H9 (cell line): Measurements from ENCODE around the gene CCDC69. TPM values are rescaled to one million over a fixed set of nuclear protein-coding genes. Genes with fewer than 3 reads are reported as not detected.

Experiments
- DNase-seq: peaks from one replicate; pipeline ENCODE4 v3.0.0-alpha.2; 2017
- H2AFZ ChIP-seq: one replicate; pipeline ENCODE4 v1.6.1; 2013; ENCODE audit warnings: mild to moderate bottlenecking, low read length, control low read depth, moderate library complexity
- H2AK5ac ChIP-seq: 2 replicates; pipeline ENCODE4 v1.6.1; 2013; ENCODE audit warnings: low read length, control low read depth, mixed read lengths; ENCODE audit not compliant: insufficient read length
- H2BK120ac ChIP-seq: one replicate; pipeline ENCODE4 v1.6.1; 2013; ENCODE audit warnings: low read depth, mild to moderate bottlenecking, low read length, control low read depth, inconsistent platforms; ENCODE audit not compliant: poor library complexity, severe bottlenecking
- H2BK12ac ChIP-seq: 2 replicates; pipeline ENCODE4 v1.6.1; 2013; ENCODE audit warnings: low read length, control low read depth, mixed read lengths, low read depth; ENCODE audit not compliant: insufficient read length
- H2BK15ac ChIP-seq: 2 replicates; pipeline ENCODE4 v1.6.1; 2013; ENCODE audit warnings: low read depth, low read length, control low read depth
- H2BK20ac ChIP-seq: one replicate; pipeline ENCODE4 v1.6.1; 2013; ENCODE audit warnings: low read depth, mild to moderate bottlenecking, low read length, control low read depth, inconsistent platforms; ENCODE audit not compliant: poor library complexity, severe bottlenecking
- H2BK5ac ChIP-seq: 2 replicates; pipeline ENCODE4 v1.6.1; 2013; ENCODE audit warnings: low read length, control low read depth, mixed read lengths; ENCODE audit not compliant: insufficient read length
- H3K14ac ChIP-seq: 2 replicates; pipeline ENCODE4 v1.6.1; 2013; ENCODE audit warnings: low read length, control low read depth; ENCODE audit not compliant: insufficient read depth
- H3K18ac ChIP-seq: 2 replicates; pipeline ENCODE4 v1.6.1; 2013; ENCODE audit warnings: low read depth, mild to moderate bottlenecking, mixed read lengths, low read length, control low read depth; ENCODE audit not compliant: insufficient read length
- H3K23ac ChIP-seq: 2 replicates; pipeline ENCODE4 v1.6.1; 2013; ENCODE audit warnings: low read length, control low read depth, mixed read lengths, low read depth; ENCODE audit not compliant: insufficient read length
- H3K23me2 ChIP-seq: 2 replicates; pipeline ENCODE4 v1.6.1; 2013; ENCODE audit warnings: low read depth, mild to moderate bottlenecking, mixed read lengths, low read length, control low read depth; ENCODE audit not compliant: insufficient read length, poor library complexity, severe bottlenecking
- H3K27ac ChIP-seq: 2 replicates; pipeline ENCODE4 v1.5.1; 2013; ENCODE audit warnings: low read length, control low read depth, mixed read lengths, low read depth; ENCODE audit not compliant: insufficient read length
- H3K27me3 ChIP-seq: 2 replicates; pipeline ENCODE4 v1.6.1; 2013; ENCODE audit warnings: low read length, control low read depth, inconsistent platforms; ENCODE audit not compliant: insufficient read depth
- H3K4ac ChIP-seq: 2 replicates; pipeline ENCODE4 v1.6.1; 2013; ENCODE audit warnings: low read depth, mild to moderate bottlenecking, control low read depth, inconsistent platforms, low read length, moderate library complexity
- H3K4me1 ChIP-seq: 2 replicates; pipeline ENCODE4 v1.6.1; 2013; ENCODE audit warnings: low read length, control low read depth, inconsistent platforms; ENCODE audit not compliant: insufficient read depth
- H3K4me2 ChIP-seq: 2 replicates; pipeline ENCODE4 v1.6.1; 2013; ENCODE audit warnings: low read length, control low read depth, mixed read lengths; ENCODE audit not compliant: insufficient read length, insufficient read depth
- H3K56ac ChIP-seq: 2 replicates; pipeline ENCODE4 v1.6.1; 2013; ENCODE audit warnings: low read depth, mild to moderate bottlenecking, mixed read lengths, low read length, control low read depth; ENCODE audit not compliant: insufficient read length
- H3K79me1 ChIP-seq: 2 replicates; pipeline ENCODE4 v1.6.1; 2013; ENCODE audit warnings: low read depth, mild to moderate bottlenecking, moderate library complexity, low read length, control low read depth, inconsistent platforms; ENCODE audit not compliant: insufficient read depth, poor library complexity, severe bottlenecking
- H3K79me2 ChIP-seq: 2 replicates; pipeline ENCODE4 v1.6.1; 2013; ENCODE audit warnings: low read length, control low read depth, inconsistent platforms; ENCODE audit not compliant: insufficient read depth
- H3K9ac ChIP-seq: 2 replicates; pipeline ENCODE4 v1.6.1; 2013; ENCODE audit warnings: low read length, control low read depth, mixed read lengths; ENCODE audit not compliant: insufficient read length; ENCODE audit errors: extremely low read depth
- H3K9me3 ChIP-seq: one replicate; pipeline ENCODE4 v1.6.1; 2013; ENCODE audit warnings: low read depth, low read length, inconsistent platforms; ENCODE audit not compliant: control insufficient read depth
- H3T11ph ChIP-seq: one replicate; pipeline ENCODE4 v1.6.1; 2013; ENCODE audit warnings: mild to moderate bottlenecking, low read length, control low read depth, inconsistent platforms
- H4K20me1 ChIP-seq: one replicate; pipeline ENCODE4 v1.6.1; 2013; ENCODE audit not compliant: control insufficient read depth, insufficient read length, insufficient read depth
- H4K5ac ChIP-seq: 2 replicates; pipeline ENCODE4 v1.6.1; 2013; ENCODE audit warnings: low read depth, mild to moderate bottlenecking, mixed read lengths, low read length, control low read depth; ENCODE audit not compliant: insufficient read length
- H4K8ac ChIP-seq: replicated peaks from 2 replicates; pipeline ENCODE4 v1.6.1; 2013; ENCODE audit warnings: low read length, control low read depth, mixed read lengths, low read depth; ENCODE audit not compliant: insufficient read length
- H4K91ac ChIP-seq: 2 replicates; pipeline ENCODE4 v1.6.1; 2013; ENCODE audit warnings: low read depth, mild to moderate bottlenecking, moderate library complexity, mixed read lengths, low read length, control low read depth; ENCODE audit not compliant: insufficient read length
- H3K27ac Mint-ChIP-seq, 3 experiments: 2 replicates in 2 of 3; 3 replicates in 1 of 3; pipeline ENCODE4 v1.8.0; 2020 to 2021; ENCODE audit warnings: mixed read lengths in 3 of 3, mild to moderate bottlenecking in 1 of 3, moderate library complexity in 1 of 3
- H3K27me3 Mint-ChIP-seq: 2 replicates; pipeline ENCODE4 v1.8.0; 2021; ENCODE audit warnings: low read depth, mild to moderate bottlenecking, moderate library complexity, mixed read lengths
- H3K36me3 Mint-ChIP-seq, 3 experiments: 2 replicates in 2 of 3; 3 replicates in 1 of 3; pipeline ENCODE4 v1.8.0; 2020 to 2021; ENCODE audit warnings: low read depth in 3 of 3, mixed read lengths in 3 of 3; ENCODE audit not compliant: insufficient read depth in 1 of 3
- H3K4me1 Mint-ChIP-seq, 2 experiments: 2 replicates each; pipeline ENCODE4 v1.8.0; 2020; ENCODE audit warnings: mixed read lengths in 2 of 2
- H3K4me3 Mint-ChIP-seq, 2 experiments: 2 replicates in 1 of 2; 3 replicates in 1 of 2; pipeline ENCODE4 v1.8.0; 2020 to 2021; ENCODE audit warnings: mild to moderate bottlenecking in 2 of 2, mixed read lengths in 2 of 2, moderate library complexity in 1 of 2
- H3K9me3 Mint-ChIP-seq, 2 experiments: 2 replicates in 1 of 2; 3 replicates in 1 of 2; pipeline ENCODE4 v1.8.0; 2020; ENCODE audit warnings: mild to moderate bottlenecking in 2 of 2, mixed read lengths in 2 of 2, moderate library complexity in 1 of 2
- CTCF ChIP-seq: fragments of 200-600 bp; sonication (generic); conservative IDR thresholded peaks from 3 replicates; pipeline ENCODE4 v1.8.0; 2021; ENCODE audit warnings: antibody characterized with exemption, mild to moderate bottlenecking
- WGBS: extraction: QIAGEN DNeasy Blood & Tissue Kit; methylation state at CpG from one replicate; pipeline ENCODE4 v1.1.7; 2013; ENCODE audit warnings: missing lambda C conversion rate, low lambda C conversion rate, mixed read lengths; ENCODE audit not compliant: insufficient read length; ENCODE audit errors: extremely low coverage; 5-methylcytosine and 5-hydroxymethylcytosine counted together
- total RNA-seq: library from RNA; stranded (reverse); gene quantifications from 2 replicates; pipeline ENCODE4 v1.2.1, GENCODE V29; 2021

The CCDC69 gene
- total RNA-seq, 1 experiment from 2014 or later, result 5.3 TPM

- peaks cover 2% of the 10 kb centered on the region; the same call in 1 of the 2 replicates for H3K4me1 ChIP-seq
- no peak overlapping the region for H3K27ac ChIP-seq
- no peak for DNase-seq
- no peak overlapping the region for H3K23ac ChIP-seq
- peaks cover 6% of the 10 kb centered on the region in 2 experiments; a peak in 3 of 5 replicates for H3K9me3 Mint-ChIP-seq
- no peak overlapping the region for H3K14ac ChIP-seq
- H3K9me3 ChIP-seq, result no peaks in the 10 kb centered on the region
- no peak overlapping the region for H4K91ac ChIP-seq
- no peak overlapping the region for H2AK5ac ChIP-seq
- no peak overlapping the region for H3K18ac ChIP-seq
- no peak for TF ChIP-seq CTCF
- H4K5ac ChIP-seq, result no peak overlapping the region
- H3K27me3 Mint-ChIP-seq, result peaks cover 3% of the 10 kb centered on the region
- no peak overlapping the region for H3K4me2 ChIP-seq
- H3K9ac ChIP-seq, result no peak overlapping the region
- no peaks in the 10 kb centered on the region for H3K23me2 ChIP-seq
- H3K27me3 ChIP-seq, result no peaks in the 10 kb centered on the region; the same call in 1 of the 2 replicates
- H4K20me1 ChIP-seq, result no peaks in the 10 kb centered on the region
- no peak overlapping the region for H3T11ph ChIP-seq
- H2BK12ac ChIP-seq, result no peak overlapping the region
- no peak overlapping the region for H3K4me3 Mint-ChIP-seq
- no peak overlapping the region for H2BK20ac ChIP-seq
- H2AFZ ChIP-seq, result no peak overlapping the region
- H2BK120ac ChIP-seq, result no peak overlapping the region
- no peak overlapping the region for H4K8ac ChIP-seq
- no peaks in the 10 kb centered on the region for H3K79me1 ChIP-seq
- H2BK15ac ChIP-seq, result no peak overlapping the region
- H2BK5ac ChIP-seq, result no peak overlapping the region
- no peak overlapping the region for H3K27ac Mint-ChIP-seq
- H3K79me2 ChIP-seq, result no peaks in the 10 kb centered on the region
- WGBS, result no CpG with 5 or more reads among the region's 4 CpGs
- peaks cover 0 to 6% (median 0%) of the 10 kb centered on the region in 3 experiments; a peak in 1 of 7 replicates for H3K36me3 Mint-ChIP-seq
- no peak overlapping the region for H3K4ac ChIP-seq
- H3K56ac ChIP-seq, result no peak overlapping the region
- H3K4me1 Mint-ChIP-seq, result peaks cover 13 to 26% of the 10 kb centered on the region in 2 experiments
Measured at GRCh38 chr5:151243564-151243963, 19.7 kb upstream of the CCDC69 start.
